ENCODE results near the gene CREBBP.

The CREBBP gene

DNA sequence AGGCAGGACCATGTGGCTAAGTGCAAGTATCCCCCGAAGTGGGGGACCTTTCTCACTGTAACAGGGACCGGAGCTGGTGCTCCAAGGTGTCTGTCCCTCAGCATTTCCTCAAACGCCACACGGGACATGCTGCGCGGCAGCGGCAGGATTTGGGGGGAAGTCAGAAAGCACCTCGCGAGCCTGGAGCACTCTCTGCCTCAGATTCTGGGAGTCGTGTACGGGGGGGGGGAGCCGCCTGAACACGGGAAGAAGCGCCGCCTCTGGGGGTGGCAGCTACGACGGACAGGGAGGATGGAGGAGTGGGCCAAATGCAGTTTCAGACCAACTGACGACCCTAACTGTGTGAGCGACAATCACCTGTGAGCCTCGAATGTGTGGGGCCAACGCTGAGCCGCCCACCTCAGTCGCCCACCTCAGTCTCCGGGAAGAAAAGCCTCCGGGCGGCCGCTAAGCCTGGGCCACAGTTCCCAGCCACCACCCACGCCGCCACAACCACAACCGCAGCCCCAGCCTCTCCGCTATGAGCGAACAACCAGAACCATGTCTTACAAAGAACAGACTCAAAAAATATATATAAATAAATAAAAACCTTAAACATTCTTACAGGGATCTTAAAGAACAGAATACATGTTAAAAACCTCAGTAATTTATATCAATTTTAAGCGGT lies 154.4 kb downstream of the CREBBP start:
- H3K4me1 ChIP-seq: no peaks in the 10 kb centered on the region
- TF ChIP-seq, protein P1, sequence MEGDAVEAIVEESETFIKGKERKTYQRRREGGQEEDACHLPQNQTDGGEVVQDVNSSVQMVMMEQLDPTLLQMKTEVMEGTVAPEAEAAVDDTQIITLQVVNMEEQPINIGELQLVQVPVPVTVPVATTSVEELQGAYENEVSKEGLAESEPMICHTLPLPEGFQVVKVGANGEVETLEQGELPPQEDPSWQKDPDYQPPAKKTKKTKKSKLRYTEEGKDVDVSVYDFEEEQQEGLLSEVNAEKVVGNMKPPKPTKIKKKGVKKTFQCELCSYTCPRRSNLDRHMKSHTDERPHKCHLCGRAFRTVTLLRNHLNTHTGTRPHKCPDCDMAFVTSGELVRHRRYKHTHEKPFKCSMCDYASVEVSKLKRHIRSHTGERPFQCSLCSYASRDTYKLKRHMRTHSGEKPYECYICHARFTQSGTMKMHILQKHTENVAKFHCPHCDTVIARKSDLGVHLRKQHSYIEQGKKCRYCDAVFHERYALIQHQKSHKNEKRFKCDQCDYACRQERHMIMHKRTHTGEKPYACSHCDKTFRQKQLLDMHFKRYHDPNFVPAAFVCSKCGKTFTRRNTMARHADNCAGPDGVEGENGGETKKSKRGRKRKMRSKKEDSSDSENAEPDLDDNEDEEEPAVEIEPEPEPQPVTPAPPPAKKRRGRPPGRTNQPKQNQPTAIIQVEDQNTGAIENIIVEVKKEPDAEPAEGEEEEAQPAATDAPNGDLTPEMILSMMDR (IDR thresholded peaks at IDR 0.05; ENCODE audit: low read depth, low read length): no peak
- no peak overlapping the region for H3K4me3 ChIP-seq (ENCODE audit: low read depth, low read length)
- no peaks in the 10 kb centered on the region for H3K27me3 ChIP-seq
- peaks cover 29% of the 10 kb centered on the region for H3K36me3 ChIP-seq
- H3K9me3 ChIP-seq: no peaks in the 10 kb centered on the region
- DNase-seq: no peak

DNA sequence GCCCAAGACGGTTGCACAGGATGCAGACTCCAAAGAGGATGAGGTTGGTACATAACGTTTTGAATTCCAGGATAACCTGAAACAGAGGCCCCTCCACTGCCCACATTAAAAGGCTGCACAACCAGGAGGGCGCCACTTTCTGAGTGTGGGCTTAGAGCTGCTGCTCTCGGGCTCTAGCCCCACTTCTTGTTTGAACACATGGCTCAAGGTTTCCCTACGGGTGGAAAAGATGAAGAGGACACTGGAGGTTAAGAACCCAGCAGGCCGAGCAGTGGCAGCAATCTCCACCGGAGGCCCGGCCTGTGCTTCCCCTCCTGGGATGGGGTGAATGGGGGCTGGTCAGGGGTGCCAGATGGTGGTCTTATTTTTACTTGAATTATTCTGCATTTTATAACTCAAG lies 155.2 kb downstream of the CREBBP start:
- TF ChIP-seq, protein P1 (IDR thresholded peaks at IDR 0.05; ENCODE audit: low read depth, low read length): no peak
- H3K9me3 ChIP-seq: no peaks in the 10 kb centered on the region
- no peaks in the 10 kb centered on the region for H3K4me1 ChIP-seq
- DNase-seq: no peak
- peaks cover 24% of the 10 kb centered on the region for H3K36me3 ChIP-seq
- no peaks in the 10 kb centered on the region for H3K27me3 ChIP-seq
- H3K4me3 ChIP-seq (ENCODE audit: low read depth, low read length): no peak overlapping the region

DNA sequence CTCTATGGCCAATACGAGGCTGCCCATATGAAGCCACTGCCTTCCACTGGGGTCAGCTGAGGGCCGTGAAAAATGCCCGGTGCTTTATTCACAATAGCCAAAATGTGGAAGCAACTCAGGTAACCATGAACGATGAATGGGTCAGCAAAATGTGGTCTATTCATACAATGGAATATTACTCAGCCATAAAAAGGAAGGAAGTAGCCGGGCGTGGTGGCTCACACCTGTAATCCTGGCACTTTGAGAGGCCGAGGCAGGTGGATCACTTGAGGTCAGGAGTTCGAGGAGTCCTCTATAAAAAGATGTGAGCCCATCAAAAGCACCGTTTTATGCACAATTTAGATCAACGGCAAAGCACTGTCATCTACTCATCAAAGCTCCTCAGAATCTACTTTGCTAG lies 158.0 kb downstream of the CREBBP start:
- TF ChIP-seq, protein P1 (IDR thresholded peaks at IDR 0.05; ENCODE audit: low read depth, low read length): no peak
- no peaks in the 10 kb centered on the region for H3K9me3 ChIP-seq
- H3K4me1 ChIP-seq: no peaks in the 10 kb centered on the region
- no peak overlapping the region for H3K4me3 ChIP-seq (ENCODE audit: low read depth, low read length)
- H3K36me3 ChIP-seq: no peaks in the 10 kb centered on the region; the same call in 1 of the 2 replicates
- no peaks in the 10 kb centered on the region for H3K27me3 ChIP-seq
- DNase-seq: no peak

DNA sequence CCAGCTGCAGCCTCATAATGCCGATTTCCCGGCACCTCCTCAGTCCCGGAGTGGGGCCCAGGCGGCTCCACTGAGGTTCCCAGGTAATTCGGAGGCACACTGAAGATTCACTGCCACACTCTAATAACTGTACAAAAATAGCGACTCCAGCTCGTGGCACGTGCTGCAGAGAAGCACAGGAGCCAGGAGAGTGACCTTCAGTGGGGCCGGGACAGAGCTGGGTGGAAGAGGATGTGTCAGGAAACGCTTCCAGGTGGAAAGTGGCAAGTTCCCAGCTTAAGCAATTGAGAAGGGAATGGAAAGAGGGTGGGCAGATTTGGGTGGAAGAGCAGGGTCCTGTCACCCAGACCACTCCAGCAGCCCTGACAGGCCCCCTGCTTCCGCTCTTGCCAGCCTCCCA lies 160.1 kb downstream of the CREBBP start:
- H3K27me3 ChIP-seq: no peaks in the 10 kb centered on the region
- peaks cover 7% of the 10 kb centered on the region for H3K36me3 ChIP-seq
- H3K4me1 ChIP-seq: no peaks in the 10 kb centered on the region
- no peak for DNase-seq
- H3K9me3 ChIP-seq: no peaks in the 10 kb centered on the region
- no peak overlapping the region for H3K4me3 ChIP-seq (ENCODE audit: low read depth, low read length)
- TF ChIP-seq, protein P1 (IDR thresholded peaks at IDR 0.05; ENCODE audit: low read depth, low read length): no peak

DNA sequence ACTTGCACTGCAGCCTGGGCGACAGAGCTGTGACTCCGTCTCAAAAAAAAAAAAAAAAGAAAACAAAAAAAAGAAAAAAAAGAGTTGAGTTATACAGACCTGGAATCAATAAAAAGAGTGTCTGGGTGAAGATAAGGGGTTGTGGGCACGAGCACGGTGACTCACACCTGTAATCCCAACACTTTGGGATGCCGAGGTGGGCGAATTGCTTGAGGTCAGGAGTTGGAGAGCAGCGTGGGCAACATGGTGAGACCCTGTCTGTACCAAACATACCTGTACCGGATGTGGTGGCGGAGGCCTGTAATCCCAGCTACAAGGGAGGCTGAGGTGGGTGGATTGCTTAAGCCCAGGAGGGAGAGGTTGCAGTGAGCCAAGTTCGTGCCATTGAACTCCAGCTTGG lies 161.9 kb downstream of the CREBBP start:
- TF ChIP-seq, protein P1 (IDR thresholded peaks at IDR 0.05; ENCODE audit: low read depth, low read length): no peak
- Histone ChIP-seq H3K27me3 (no peaks in the 10 kb centered on the region), H3K9me3 (no peaks in the 10 kb centered on the region), H3K4me3 (ENCODE audit: low read depth, low read length) (no peak overlapping the region), H3K36me3 (peaks cover 22% of the 10 kb centered on the region), H3K4me1 (no peaks in the 10 kb centered on the region)
- no peak for DNase-seq

DNA sequence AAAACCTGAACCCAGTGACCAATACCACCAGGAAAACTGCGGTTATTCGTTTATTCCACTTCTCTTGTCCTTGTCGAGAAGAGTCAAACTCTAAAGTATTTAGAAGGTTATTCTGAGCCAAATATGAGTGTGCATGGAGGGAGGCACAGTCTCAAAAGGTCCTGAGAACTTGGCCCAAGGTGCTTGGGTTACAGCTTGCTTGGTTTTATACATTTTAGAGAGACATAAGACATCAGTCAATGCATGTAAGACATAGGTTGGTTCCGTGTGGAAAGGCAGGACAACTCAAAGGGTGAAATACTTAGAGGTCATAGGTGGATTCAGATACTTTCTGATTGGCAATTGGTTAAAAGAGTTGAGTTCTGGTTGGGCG lies 162.5 kb downstream of the CREBBP start:
- no peaks in the 10 kb centered on the region for H3K9me3 ChIP-seq
- peaks cover 28% of the 10 kb centered on the region for H3K36me3 ChIP-seq
- H3K27me3 ChIP-seq: no peaks in the 10 kb centered on the region
- no peaks in the 10 kb centered on the region for H3K4me1 ChIP-seq
- peak overlapping the region; percentile 84 for H3K4me3 ChIP-seq (ENCODE audit: low read depth, low read length)
- TF ChIP-seq, protein P1 (IDR thresholded peaks at IDR 0.05; ENCODE audit: low read depth, low read length): no peak
- DNase-seq: no peak
